Measurements from ENCODE around the gene PCARE.

PCARE gene

DNA sequence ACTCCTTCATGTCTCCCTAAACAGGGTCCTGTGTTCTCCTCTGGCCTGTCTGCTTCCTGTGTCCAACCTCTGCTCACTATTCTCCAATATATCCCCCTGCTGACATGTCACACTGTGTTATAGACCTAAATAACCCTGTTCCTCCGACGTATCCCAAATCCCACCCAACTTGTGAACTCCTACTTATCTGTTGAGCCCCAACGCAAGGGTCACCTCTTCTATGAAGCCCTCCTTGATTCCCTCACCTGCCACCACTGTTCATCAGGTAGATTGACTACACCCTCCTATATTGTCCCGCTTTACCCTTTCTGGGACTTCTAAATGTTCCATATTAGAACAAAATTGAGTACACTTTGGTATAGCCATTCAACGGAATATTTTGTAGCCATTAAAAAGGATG lies 42.1 kb downstream of the PCARE start:
- no peak for DNase-seq

GRCh38 chr2:29031046-29031445 lies 43.3 kb downstream of the PCARE start:
- DNase-seq: no peak

DNA sequence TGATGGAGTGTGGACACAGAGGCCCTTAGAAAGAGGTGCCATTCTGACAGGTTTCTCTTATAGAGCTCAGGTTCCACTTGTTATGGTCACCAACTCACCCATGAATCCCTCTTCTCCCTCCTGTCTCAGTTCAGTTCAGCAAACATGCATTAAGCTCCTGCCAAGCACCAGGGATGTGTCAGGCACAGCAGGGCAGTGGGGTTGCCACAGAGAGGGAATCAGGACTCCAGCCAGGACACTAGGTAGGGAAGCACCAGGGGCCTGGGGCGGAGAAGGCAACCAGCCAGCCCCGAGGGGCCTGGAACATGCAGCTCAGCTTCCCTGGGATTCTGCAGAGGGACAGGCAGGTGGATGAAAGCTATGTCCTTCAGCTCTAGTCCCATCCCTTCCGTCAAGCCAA lies 48.6 kb downstream of the PCARE start:
- no peak for DNase-seq

GRCh38 chr2:29024882-29025430 lies 49.4 kb downstream of the PCARE start:
- no peak for DNase-seq

DNA sequence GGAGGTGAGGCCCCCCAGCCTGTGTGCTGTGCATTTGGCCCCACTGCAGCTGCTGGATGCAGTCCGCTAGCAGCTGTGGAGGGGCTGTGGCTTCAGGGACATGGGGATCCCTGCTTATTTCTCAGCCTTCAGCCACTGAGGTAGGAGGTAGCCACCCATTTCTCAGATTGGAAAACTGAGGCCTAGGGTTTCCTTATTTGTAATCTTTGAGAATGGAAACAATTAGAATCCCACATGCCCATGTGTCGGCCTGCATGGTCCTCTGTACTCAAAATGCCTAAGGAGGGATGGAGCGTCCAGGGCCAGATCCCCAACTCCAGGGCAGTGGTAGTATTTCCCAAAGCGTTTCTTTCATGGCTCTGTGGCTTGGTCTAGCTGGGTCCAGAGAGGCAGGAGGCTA lies 51.1 kb downstream of the PCARE start:
- no peak for DNase-seq

DNA sequence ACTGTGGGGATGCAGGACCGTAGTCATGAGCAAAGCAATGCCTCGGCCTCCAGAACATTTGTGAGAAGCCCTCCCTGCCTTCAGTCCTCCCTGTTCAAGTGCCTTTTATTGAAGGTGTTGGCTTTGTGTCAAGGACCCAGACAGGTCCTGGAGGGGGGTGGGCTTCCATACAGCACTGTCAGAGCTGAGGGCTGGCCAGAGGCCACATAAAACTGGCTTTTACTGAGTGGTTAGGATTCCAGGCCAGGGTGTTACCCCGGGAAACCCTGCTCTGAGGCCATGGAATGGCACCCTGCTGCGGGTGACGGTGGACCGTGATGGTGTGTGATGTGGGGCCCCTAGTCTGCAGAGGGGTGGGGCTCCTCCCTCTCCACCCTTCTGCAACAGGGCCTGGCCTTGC lies 51.6 kb downstream of the PCARE start:
- DNase-seq: no peak

DNA sequence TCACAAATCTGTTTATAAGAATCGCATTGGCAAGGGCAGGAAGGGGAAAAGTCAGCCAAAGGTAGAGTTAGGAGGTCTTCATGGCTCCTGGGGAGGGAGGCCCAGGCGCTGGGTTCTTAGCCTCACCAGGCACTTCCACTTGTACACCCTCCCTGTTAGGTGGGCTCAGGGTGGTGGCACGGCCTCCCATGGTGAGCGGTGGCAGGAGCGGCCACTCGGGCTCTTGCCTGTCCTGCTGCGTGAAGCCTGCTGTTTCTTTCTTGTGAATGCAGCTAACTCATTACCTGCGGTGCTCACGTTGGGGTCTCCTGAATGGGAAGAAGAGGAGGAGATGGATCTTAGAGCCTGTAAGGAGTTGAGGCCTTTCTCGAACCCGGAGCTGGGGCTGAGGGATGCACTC lies 52.4 kb downstream of the PCARE start:
- no peak for DNase-seq

DNA sequence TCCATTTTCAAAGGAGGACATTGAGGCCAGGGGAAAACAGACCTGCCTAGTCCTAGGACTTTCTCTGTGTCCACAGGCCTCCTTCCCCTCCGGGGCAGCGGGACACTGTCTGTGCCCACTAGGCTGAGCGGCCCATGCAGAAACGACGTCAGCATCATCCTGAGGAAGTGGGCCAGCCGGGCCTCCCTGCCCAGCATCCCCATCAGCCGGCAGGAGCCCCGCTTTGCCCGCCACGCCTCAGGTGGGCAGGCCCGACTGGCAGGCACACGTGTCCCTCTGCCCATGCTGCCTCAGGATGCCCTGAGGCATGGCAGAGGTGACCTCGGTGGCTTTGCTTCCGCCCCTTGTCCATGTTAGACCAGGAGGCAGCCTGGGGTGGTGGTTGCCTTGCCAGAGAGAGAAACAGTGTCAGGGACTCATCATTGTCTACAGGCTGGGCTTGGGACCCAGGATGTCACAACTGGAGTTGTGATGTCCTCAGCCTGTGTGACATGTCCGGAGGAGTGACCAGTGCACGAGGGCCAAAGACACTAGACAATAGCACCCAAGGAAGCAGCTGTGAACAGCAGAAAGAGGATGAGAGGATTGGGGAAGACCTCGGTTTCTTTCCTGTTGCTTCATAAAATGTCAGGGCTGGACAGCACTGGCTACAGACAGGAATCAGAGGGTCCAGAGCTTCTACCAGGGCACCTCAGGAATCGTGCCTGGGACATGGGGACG lies 56.4 kb downstream of the PCARE start:
- DNase-seq: no peak

DNA sequence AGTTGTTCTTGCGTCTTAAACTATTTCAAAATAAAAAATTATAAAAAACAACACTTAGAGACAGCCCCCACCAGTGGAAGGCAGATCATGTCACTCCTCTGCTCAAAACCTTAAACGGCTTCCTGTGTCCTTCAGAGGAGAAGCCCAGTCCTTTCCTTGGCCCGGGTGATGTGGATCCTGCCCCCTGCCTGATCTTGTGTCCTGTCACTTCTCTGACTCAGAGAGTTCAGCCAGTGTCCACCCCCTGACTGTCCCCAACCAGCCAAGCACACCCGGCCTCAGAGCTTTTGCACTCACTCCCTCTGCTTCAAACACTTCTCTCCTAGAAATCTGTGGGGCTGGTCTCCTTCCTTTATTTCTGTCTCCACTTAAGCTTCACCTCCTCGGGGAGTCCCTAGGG lies 57.8 kb downstream of the PCARE start:
- no peak for DNase-seq

- no peak for DNase-seq
Measured at GRCh38 chr2:29015701-29016470, 58.4 kb downstream of the PCARE start.

DNA sequence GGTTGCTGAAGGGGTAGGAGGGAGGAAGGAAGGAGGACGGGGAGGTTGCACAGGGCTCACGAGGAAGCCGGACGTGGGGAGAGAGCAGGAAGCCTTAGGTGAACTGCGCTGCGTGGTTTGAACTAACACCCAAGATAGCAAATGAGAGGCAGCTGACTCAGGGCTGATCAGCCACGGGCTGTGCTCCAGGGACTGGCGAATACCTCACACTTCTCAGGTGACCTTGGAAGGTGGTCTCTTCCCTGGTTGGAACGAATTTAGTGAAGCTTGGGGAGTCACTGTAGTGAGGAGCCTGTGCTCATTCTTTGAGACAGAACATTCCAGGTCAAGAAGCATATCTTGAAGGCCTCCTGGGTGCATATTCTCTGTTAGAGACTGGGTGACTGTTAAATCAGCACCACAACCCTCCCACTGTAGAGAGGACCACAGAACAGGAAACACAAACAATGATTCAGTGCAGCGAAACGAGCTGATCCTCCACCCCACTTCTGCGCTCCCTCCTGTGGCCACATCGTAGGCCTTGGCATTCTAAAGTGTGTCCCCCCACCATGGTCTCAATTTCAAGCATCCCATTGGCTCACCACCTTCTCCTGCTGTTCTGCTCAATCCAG lies 59.4 kb downstream of the PCARE start:
- DNase-seq: no peak

DNA sequence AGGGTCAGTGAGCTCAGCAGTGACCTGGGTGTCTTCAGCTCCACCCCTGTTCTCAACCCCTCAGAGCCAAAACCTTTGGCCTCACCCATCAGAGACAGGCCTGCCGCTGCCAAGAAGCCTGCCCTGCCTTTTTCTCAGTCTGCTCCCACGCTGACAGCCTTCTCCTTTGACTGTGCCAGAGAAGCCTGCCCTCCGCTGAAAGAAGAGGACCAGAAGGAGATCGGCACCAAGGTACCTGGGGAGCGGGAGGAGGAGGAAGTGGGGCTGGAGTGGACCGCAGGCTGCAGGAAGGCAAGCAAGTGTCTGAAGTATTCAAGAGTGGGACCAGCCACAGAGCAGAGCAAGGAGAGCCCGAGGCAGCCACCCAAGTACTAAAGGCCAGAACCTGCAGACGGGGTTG lies 60.0 kb downstream of the PCARE start:
- no peak for DNase-seq

DNA sequence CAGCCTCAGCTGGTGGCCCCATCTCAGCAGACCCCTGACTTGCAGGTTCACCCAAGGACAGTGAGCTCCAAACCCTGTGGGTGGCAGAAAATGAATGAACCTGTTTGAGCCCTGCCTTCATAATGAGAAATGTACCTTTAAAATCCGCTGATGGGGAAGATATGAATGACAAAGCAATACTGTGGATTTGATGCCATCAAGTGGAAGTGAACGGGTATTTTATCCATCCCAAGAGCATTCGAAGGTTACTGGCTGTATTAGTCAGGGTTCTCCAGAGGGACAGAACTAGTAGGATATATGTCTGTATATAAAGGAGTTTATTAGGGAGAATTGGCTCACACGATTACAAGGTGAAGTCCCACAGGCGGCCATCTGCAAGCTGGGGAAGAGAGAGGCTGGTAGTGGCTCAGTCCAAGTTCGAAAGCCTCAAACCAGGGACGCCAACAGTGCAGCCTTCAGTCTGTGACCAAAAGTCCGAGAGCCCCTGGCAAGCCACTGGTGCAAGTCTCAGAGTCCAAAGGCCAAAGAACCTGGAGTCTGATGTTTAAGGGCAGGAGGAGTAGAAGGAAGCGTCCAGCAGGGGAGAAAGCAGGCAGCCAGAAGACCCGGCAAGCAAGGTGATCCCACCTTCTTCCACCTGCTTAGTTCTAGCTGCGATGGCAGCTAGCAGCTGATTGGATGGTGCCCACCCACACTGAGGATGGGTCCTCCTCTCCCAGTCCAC lies 61.1 kb downstream of the PCARE start:
- no peak for DNase-seq

DNA sequence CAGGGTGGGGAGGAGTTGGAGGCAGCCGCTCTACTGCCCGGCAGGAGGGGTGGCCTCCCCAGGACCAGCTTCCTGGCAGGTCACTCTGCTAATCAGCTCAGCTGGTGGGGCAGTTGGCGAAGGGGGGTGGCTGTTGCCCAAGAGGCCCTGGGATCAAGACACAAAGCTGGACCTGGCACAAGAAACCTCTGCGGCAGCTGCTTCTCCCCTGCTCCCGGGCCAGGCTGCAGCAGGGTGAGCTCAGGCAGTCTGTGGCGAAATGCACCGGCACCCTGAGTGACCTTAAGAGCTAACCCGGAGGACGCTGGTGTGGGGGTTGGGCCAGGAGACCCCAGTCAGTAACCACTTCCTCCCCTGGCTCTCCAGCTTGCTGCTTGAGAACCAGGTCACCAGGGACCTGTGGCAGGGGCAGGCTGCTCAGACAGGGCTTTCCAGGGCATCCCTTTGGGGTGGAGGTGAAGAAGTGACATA lies 62.1 kb downstream of the PCARE start:
- DNase-seq: no peak
